Measurements from ENCODE around the gene FNDC3A.
"Not testable (repeated sequence)": the region's sequence is repeated elsewhere in the genome, so short reads cannot be mapped to it uniquely, and the experiment has no call there.

FNDC3A gene

DNA sequence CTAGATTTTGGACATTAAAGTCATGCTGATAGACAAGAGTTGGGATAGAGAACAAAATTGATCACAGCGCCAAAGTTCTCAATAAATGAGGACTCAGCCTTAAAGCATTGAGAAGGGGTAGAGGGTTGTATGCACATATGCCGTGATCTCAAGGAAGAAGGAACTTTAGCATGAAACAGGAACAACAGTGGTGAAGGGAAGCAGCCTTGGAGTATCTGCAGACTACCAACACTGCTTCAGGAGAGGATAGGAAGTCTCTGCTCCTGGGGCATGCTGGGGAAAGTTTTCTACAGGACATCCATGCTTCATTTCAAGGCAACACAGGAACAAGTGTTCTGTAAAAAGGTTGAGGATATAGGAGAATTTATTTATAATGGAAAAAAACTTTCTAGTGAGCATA is 132.5 kb downstream of the FNDC3A start:
- no CpG with 5 or more reads among the region's 2 CpGs for WGBS (ENCODE audit: insufficient coverage, insufficient read length)

DNA sequence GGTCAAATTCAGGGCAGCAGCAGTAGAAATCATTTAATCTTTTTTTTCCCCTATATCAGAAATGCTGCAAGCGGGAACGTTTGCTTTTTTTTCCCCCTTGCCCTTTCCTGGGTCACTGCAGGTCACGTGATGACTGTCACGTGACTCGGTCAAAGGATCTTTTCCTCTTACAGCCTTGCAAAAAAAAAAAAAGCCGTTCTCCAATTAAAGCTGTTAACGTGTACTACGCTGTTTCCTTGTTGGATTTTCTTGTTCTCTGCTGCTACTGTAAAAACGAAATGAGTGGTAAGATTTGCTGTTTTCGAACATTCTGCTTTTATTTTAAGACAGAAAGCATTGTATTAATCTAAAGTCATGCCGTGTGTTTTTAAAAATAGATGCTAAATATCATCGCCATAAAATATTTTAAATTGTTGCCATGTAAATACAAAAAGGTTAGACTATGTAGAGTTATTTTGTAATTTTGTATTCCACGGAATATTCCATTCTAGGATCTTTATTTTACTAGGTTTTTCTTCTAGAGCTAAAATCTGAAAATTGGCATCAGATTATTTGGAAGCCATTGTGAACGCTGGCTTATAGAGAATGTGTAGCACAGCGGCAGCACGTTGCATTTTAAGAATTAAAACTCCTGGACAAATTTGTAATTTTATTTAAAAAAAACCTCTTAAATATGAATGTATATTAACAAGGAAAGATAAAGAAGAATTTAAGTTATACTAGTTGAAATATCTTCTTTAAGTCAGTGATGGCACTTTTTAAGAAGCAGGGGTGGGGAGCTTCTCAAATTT is 134.6 kb downstream of the FNDC3A start:
- Histone ChIP-seq H3K4me1 (ENCODE audit: control insufficient read depth, insufficient read depth, low read length) (no peaks in the 10 kb centered on the region), H3K36me3 (ENCODE audit: control insufficient read depth, insufficient read depth, low read length) (no peaks in the 10 kb centered on the region), H3K4me3 (ENCODE audit: low read length) (peak overlapping the region; percentile 68; the same call in 1 of the 2 replicates), H3K27ac (ENCODE audit: low read length) (no peak overlapping the region), H3K27me3 (ENCODE audit: control insufficient read depth, insufficient read depth, low read length) (no peaks in the 10 kb centered on the region), H3K9me3 (ENCODE audit: control insufficient read depth, insufficient read depth, low read length) (no peaks in the 10 kb centered on the region)
- no CpG with 5 or more reads among the region's 16 CpGs for WGBS (ENCODE audit: insufficient coverage, insufficient read length)
- peak; percentile 60 for DNase-seq (ENCODE audit: low read depth, low spot score)

More for the DNA sequence above, 132.5 kb downstream of the FNDC3A start:
- DNase-seq (ENCODE audit: low read depth, low spot score) = no peak
- Histone ChIP-seq H3K4me3 (ENCODE audit: low read length) (no peak overlapping the region), H3K27ac (ENCODE audit: low read length) (no peak overlapping the region), H3K36me3 (ENCODE audit: control insufficient read depth, insufficient read depth, low read length) (no peaks in the 10 kb centered on the region), H3K9me3 (ENCODE audit: control insufficient read depth, insufficient read depth, low read length) (no peaks in the 10 kb centered on the region), H3K4me1 (ENCODE audit: control insufficient read depth, insufficient read depth, low read length) (no peaks in the 10 kb centered on the region), H3K27me3 (ENCODE audit: control insufficient read depth, insufficient read depth, low read length) (no peaks in the 10 kb centered on the region)

DNA sequence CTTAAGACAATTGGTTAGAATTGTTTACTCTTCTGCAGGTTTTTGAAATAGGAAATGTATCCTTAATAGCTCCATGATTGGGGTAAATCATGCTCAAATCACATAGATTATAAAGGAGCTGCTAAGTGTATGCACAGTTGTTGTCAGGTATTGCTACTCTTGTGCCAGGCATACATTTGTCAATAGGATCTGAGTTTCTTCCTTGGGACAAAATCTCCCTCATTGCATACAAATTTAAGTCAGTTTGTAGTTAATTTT is 135.1 kb downstream of the FNDC3A start:
- H3K27me3 ChIP-seq (ENCODE audit: control insufficient read depth, insufficient read depth, low read length) = no peaks in the 10 kb centered on the region
- H3K4me1 ChIP-seq (ENCODE audit: control insufficient read depth, insufficient read depth, low read length) = no peaks in the 10 kb centered on the region
- no peaks in the 10 kb centered on the region for H3K9me3 ChIP-seq (ENCODE audit: control insufficient read depth, insufficient read depth, low read length)
- no peak for DNase-seq (ENCODE audit: low read depth, low spot score)
- H3K4me3 ChIP-seq (ENCODE audit: low read length) = peak overlapping the region; percentile 15; the same call in 1 of the 2 replicates
- no peaks in the 10 kb centered on the region; the same call in 1 of the 2 replicates for H3K36me3 ChIP-seq (ENCODE audit: control insufficient read depth, insufficient read depth, low read length)
- H3K27ac ChIP-seq (ENCODE audit: low read length) = no peak overlapping the region

DNA sequence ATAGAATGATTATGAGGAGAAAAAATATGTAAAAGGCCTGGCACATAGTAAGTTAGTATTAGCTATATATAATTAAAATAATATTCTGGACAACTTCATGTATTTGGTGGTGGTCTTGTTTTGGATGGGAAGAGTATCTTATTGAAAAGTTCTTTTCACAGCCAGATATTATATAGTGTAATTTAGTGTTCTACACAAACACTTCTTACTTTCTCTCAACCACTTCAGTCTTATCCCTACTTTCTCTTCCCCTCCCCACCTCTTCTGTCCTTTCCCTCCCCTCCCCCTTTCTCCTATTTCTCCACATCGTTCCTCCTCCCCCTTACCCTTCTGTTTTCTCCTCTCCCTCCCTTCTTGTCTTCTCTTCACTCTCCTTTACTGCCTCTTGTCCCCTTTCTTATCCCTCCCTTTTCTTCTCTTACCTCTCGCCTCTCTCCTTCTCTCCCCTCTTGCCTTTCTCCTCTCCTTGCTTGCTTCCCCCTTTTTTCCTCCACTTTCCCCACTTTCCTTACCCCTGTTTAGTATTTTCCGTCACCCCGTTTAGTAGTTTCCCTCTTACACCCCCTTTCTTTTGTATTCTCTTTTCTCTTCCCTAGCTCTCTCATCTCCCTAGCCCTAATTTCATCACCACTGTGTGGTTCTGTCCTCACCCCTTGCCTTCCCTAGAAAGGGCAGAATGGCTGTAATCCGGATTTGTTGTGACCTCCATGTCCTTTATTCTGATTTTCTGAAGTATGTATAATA is 137.2 kb downstream of the FNDC3A start:
- H3K36me3 ChIP-seq (ENCODE audit: control insufficient read depth, insufficient read depth, low read length) = no peaks in the 10 kb centered on the region; the same call in 1 of the 2 replicates
- DNase-seq (ENCODE audit: low read depth, low spot score) = peak; percentile 25
- H3K27me3 ChIP-seq (ENCODE audit: control insufficient read depth, insufficient read depth, low read length) = no peaks in the 10 kb centered on the region
- H3K9me3 ChIP-seq (ENCODE audit: control insufficient read depth, insufficient read depth, low read length) = no peaks in the 10 kb centered on the region
- H3K27ac ChIP-seq (ENCODE audit: low read length) = no peak overlapping the region
- no peak overlapping the region; the same call in 1 of the 2 replicates for H3K4me3 ChIP-seq (ENCODE audit: low read length)
- no CpG with 5 or more reads among the region's 5 CpGs for WGBS (ENCODE audit: insufficient coverage, insufficient read length)
- no peaks in the 10 kb centered on the region for H3K4me1 ChIP-seq (ENCODE audit: control insufficient read depth, insufficient read depth, low read length)

DNA sequence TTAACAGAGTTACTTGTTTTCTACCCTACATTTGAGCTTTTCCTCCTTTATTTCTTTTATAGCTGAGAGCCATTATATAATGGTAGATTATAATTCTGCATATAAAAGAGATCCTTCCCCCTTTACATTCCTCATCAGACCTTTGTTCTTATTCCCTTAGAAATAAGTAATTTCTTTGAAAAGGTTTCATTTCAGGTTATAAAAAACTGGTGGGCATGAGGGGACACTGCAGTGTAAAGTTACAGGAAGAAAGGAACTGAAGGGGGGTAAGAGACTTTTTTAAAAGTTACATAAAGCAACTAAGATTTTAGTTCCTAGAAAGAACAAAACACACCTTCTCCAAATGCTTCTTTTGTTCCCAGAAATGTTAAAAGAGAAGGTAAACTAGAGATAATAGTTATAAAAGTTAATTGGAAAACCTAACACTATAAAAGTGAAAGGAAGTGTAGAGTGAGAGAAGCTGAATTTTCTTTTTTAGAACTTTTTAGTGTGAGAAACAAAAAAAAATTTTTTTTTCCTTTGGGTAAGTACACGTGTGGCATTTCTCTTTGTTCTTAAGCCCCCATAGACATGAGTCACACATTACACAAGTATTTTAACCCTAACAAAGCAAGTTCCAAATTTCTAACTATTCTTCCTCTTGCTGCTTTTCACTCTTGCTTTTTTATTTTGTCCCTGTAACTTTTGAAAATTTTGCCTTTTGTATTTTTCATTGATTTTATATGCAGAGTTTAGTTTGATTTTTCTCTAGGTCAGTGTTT is 138.0 kb downstream of the FNDC3A start:
- H3K27ac ChIP-seq (ENCODE audit: low read length) = no peak overlapping the region
- no CpG with 5 or more reads among the region's 1 CpG for WGBS (ENCODE audit: insufficient coverage, insufficient read length)
- no peaks in the 10 kb centered on the region; the same call in 1 of the 2 replicates for H3K36me3 ChIP-seq (ENCODE audit: control insufficient read depth, insufficient read depth, low read length)
- no peak for DNase-seq (ENCODE audit: low read depth, low spot score)
- no peaks in the 10 kb centered on the region for H3K4me1 ChIP-seq (ENCODE audit: control insufficient read depth, insufficient read depth, low read length)
- no peak overlapping the region for H3K4me3 ChIP-seq (ENCODE audit: low read length)
- no peaks in the 10 kb centered on the region for H3K9me3 ChIP-seq (ENCODE audit: control insufficient read depth, insufficient read depth, low read length)
- H3K27me3 ChIP-seq (ENCODE audit: control insufficient read depth, insufficient read depth, low read length) = no peaks in the 10 kb centered on the region

DNA sequence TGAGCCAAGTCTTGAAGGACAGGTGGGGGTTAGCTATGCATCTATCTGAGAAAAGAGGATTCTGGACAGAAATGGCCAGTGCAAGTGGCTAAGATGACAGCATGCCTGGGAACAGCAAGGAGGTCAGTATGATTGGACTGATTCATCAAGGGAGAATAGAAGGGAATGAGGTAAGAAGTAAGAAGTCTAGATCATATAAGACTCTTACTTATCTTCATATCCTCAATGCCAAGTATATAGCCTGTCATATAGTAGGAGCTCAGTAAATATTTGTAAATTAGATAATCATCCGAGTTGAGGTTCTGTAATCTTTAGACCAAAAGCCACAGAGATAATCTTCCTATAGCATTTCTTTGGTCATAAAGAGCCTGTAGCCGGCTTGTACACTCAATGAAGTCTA is 141.2 kb downstream of the FNDC3A start:
- WGBS (ENCODE audit: insufficient coverage, insufficient read length) = no CpG with 5 or more reads among the region's 2 CpGs
- Histone ChIP-seq H3K36me3 (ENCODE audit: control insufficient read depth, insufficient read depth, low read length) (no peaks in the 10 kb centered on the region; the same call in 1 of the 2 replicates), H3K9me3 (ENCODE audit: control insufficient read depth, insufficient read depth, low read length) (no peaks in the 10 kb centered on the region), H3K27me3 (ENCODE audit: control insufficient read depth, insufficient read depth, low read length) (no peaks in the 10 kb centered on the region), H3K4me3 (ENCODE audit: low read length) (no peak overlapping the region), H3K27ac (ENCODE audit: low read length) (no peak overlapping the region), H3K4me1 (ENCODE audit: control insufficient read depth, insufficient read depth, low read length) (no peaks in the 10 kb centered on the region)
- no peak for DNase-seq (ENCODE audit: low read depth, low spot score)

DNA sequence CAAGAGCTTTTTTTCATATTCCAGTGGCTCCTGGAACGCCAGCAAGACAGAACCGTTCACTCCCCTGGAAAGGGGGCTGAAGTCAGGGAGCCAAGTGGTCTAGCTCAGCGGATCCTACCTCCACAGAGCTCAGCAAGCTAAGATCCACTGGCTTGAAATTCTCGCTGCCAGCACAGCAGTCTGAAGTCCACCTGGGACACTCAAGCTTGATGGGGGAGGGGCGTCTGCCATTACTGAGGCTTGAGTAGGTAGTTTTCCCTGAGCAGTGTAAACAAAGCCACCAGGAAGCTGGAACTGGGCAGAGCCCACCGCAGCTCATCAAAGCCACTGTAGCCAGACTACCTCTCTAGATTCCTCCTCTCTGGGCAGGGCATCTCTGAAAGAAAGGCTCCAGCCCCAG is 142.7 kb downstream of the FNDC3A start:
- H3K4me3 ChIP-seq (ENCODE audit: low read length); DNase-seq (ENCODE audit: low read depth, low spot score); H3K27ac ChIP-seq (ENCODE audit: low read length); H3K27me3 ChIP-seq (ENCODE audit: control insufficient read depth, insufficient read depth, low read length); H3K4me1 ChIP-seq (ENCODE audit: control insufficient read depth, insufficient read depth, low read length); H3K9me3 ChIP-seq (ENCODE audit: control insufficient read depth, insufficient read depth, low read length); H3K36me3 ChIP-seq (ENCODE audit: control insufficient read depth, insufficient read depth, low read length): not testable (repeated sequence)
- WGBS (ENCODE audit: insufficient coverage, insufficient read length) = no CpG with 5 or more reads among the region's 6 CpGs

DNA sequence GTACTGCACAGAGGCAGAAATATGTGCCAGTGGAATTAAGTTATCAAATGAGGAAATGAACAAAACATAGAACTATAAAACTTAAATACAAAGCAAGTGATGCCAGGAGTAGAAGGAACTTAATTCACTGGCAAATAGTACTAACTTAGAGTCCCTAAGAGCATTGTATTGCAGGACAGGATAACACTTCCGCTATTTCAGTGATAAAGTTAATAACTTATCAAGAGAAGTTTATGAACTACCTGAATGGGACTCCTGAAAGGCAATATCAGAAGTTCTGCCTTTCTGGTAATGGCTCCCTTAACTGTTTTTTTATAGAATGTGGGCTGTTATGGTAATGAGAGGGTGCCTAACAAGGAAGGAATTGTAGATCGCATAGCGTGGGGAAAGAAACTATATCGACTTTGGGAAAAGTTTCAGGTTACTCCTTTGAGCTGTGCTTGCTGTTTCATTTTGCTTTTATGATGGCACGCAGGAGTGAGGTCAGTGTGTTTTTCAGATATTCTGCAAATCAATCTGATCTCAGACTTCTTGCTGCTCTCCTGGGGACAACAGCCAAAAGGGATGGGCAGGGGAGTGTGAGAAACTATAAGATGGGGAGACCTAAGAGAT is 149.1 kb downstream of the FNDC3A start:
- no peak overlapping the region for H3K27ac ChIP-seq (ENCODE audit: low read length)
- H3K4me3 ChIP-seq (ENCODE audit: low read length) = no peak overlapping the region
- H3K9me3 ChIP-seq (ENCODE audit: control insufficient read depth, insufficient read depth, low read length) = no peaks in the 10 kb centered on the region
- no peaks in the 10 kb centered on the region for H3K27me3 ChIP-seq (ENCODE audit: control insufficient read depth, insufficient read depth, low read length)
- H3K36me3 ChIP-seq (ENCODE audit: control insufficient read depth, insufficient read depth, low read length) = no peaks in the 10 kb centered on the region
- H3K4me1 ChIP-seq (ENCODE audit: control insufficient read depth, insufficient read depth, low read length) = peaks cover 1% of the 10 kb centered on the region; the same call in 1 of the 2 replicates
- no CpG with 5 or more reads among the region's 5 CpGs for WGBS (ENCODE audit: insufficient coverage, insufficient read length)
- DNase-seq (ENCODE audit: low read depth, low spot score) = no peak

DNA sequence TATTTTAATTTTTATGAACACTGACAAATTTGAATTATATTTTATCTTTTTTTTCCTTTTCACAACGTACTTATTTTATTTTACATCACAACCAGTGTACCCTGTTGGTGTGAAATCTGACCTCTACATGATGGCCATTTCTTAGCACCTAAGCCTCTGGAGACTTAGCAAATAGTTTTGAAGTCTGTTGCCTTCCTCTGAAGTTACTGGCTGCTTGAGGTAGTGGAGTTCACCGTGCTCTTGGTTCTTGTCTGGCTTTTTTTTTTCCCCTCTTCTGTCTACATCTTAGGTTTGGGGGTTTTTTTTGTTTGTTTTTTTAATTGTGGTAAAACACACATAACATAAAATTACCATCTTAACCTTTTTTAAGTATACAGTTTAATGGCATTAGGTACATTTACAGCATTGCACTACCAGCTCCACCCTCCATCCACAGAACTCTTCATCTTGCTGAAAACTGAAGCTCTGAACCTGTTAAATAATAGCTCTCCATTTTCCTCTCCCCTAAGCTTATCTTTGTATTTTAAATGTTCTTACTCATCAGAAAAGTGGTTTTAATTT is 150.3 kb downstream of the FNDC3A start:
- H3K9me3 ChIP-seq (ENCODE audit: control insufficient read depth, insufficient read depth, low read length) = no peaks in the 10 kb centered on the region
- H3K27me3 ChIP-seq (ENCODE audit: control insufficient read depth, insufficient read depth, low read length) = no peaks in the 10 kb centered on the region
- H3K27ac ChIP-seq (ENCODE audit: low read length) = no peak overlapping the region
- H3K4me1 ChIP-seq (ENCODE audit: control insufficient read depth, insufficient read depth, low read length) = peaks cover 1% of the 10 kb centered on the region; the same call in 1 of the 2 replicates
- H3K36me3 ChIP-seq (ENCODE audit: control insufficient read depth, insufficient read depth, low read length) = peaks cover under 1% of the 10 kb centered on the region; the same call in 1 of the 2 replicates
- WGBS (ENCODE audit: insufficient coverage, insufficient read length) = 100% methylated on average over 1 of the region's 2 CpGs
- no peak for DNase-seq (ENCODE audit: low read depth, low spot score)
- H3K4me3 ChIP-seq (ENCODE audit: low read length) = no peak overlapping the region
